K562 (cell line): ENCODE measurements around the gene NAA38. TPM values are rescaled to one million over a fixed set of nuclear protein-coding genes. Genes with fewer than 3 reads are reported as not detected.

Experiments
- ATAC-seq: fragments of 200-7000 bp; cut with Tn5 transposase; 3 replicates; pipeline ENCODE4 v1.9.1; 2020; ENCODE audit warnings: moderate library complexity
- BruUV-seq: library from RNA; stranded (reverse); fragments of 400-500 nt; replicated peaks from 2 replicates; lab custom pipeline; 2021; lab: Mats Ljungman, UMichigan
- CTCF ChIA-PET: fragments of 300-600 bp; formaldehyde crosslinking; extraction: SDS; loops from one replicate; lab custom pipeline; 2021; ENCODE audit warnings: low intra/inter-chr PET ratio; lab: Yijun Ruan, JAX
- POLR2A ChIA-PET: fragments of 300-600, 350-650 bp; sonication (Branson Sonifier 250); formaldehyde crosslinking; extraction: SDS; loops from one replicate; lab custom pipeline; 2021; ENCODE audit warnings: antibody characterized with exemption, inconsistent platforms; lab: Yijun Ruan, JAX
- DNase-seq, 4 experiments: peaks; one replicate each; pipeline versions ENCODE4 v3.0.0 to v3.0.0-alpha.2; 2011 to 2018; ENCODE audit warnings: low spot score in 3 of 4, mixed read lengths in 3 of 4; ENCODE audit errors: extremely low read depth in 1 of 4
- FAIRE-seq: peaks from 2 replicates; lab custom pipeline; 2011; peaks lifted over from hg19 to GRCh38; lab: Jason Lieb, UNC
- H2AFZ ChIP-seq: 2 replicates; pipeline ENCODE4 v1.6.0; 2011; ENCODE audit warnings: low read depth, low read length, control low read depth, inconsistent platforms
- H3K27ac ChIP-seq: fragments of 200-600 bp; 3 replicates; pipeline ENCODE4 v1.8.0; 2011; ENCODE audit warnings: low read depth, mild to moderate bottlenecking, control low read depth, inconsistent platforms, low read length, moderate library complexity, mixed read lengths; ENCODE audit errors: extremely low read depth
- H3K27me3 ChIP-seq, 2 experiments: fragments of 300-600 bp in 1 of 2; 2 replicates in 1 of 2; 3 replicates in 1 of 2; pipeline versions ENCODE4 v1.6.0 to v1.8.0; 2011; ENCODE audit warnings: inconsistent platforms in 2 of 2, low read length in 2 of 2, mild to moderate bottlenecking in 1 of 2, mixed read lengths in 1 of 2, moderate library complexity in 1 of 2; ENCODE audit not compliant: control insufficient read depth in 2 of 2, insufficient read depth in 2 of 2
- H3K36me3 ChIP-seq: fragments of 300-600 bp; 3 replicates; pipeline ENCODE4 v1.8.0; 2011; ENCODE audit warnings: mild to moderate bottlenecking, low read length, inconsistent platforms; ENCODE audit not compliant: control insufficient read depth, insufficient read depth
- H3K4me1 ChIP-seq, 2 experiments: fragments of 200-600 bp in 1 of 2; replicated peaks in 1 of 2; 2 replicates in 1 of 2; 3 replicates in 1 of 2; pipeline versions ENCODE4 v1.5.1 to v1.8.0; 2011; ENCODE audit warnings: inconsistent platforms in 2 of 2, low read length in 2 of 2, mild to moderate bottlenecking in 1 of 2, mixed read lengths in 1 of 2, moderate library complexity in 1 of 2; ENCODE audit not compliant: control insufficient read depth in 2 of 2, insufficient read depth in 2 of 2
- H3K4me2 ChIP-seq: 2 replicates; pipeline ENCODE4 v1.6.1; 2011; ENCODE audit warnings: low read length, control low read depth, inconsistent platforms, mixed read lengths; ENCODE audit not compliant: insufficient read depth
- H3K4me3 ChIP-seq: fragments of 200-600 bp; sonication (generic), shearing (Covaris generic); 2 replicates; pipeline ENCODE4 v1.5.1; 2016; ENCODE audit warnings: control low read depth, inconsistent platforms
- H3K79me2 ChIP-seq: fragments of 200-600 bp; 3 replicates; pipeline ENCODE4 v1.8.0; 2011; ENCODE audit warnings: low read length, inconsistent platforms; ENCODE audit not compliant: control insufficient read depth, insufficient read depth
- H3K9ac ChIP-seq, 2 experiments: 2 replicates each; pipeline versions ENCODE4 v1.6.0 to v1.6.1; 2011; ENCODE audit warnings: low read depth in 2 of 2, low read length in 2 of 2, control low read depth in 1 of 2, inconsistent platforms in 1 of 2, mild to moderate bottlenecking in 1 of 2, mixed read lengths in 1 of 2; ENCODE audit not compliant: insufficient read depth in 1 of 2
- H3K9me1 ChIP-seq: one replicate; pipeline ENCODE4 v1.6.0; 2011; ENCODE audit warnings: inconsistent platforms, mild to moderate bottlenecking, low read length, moderate library complexity; ENCODE audit not compliant: control insufficient read depth, insufficient read depth
- H3K9me3 ChIP-seq: replicated peaks from 2 replicates; pipeline ENCODE4 v1.5.1; 2011; ENCODE audit warnings: low read depth, low read length, inconsistent platforms; ENCODE audit not compliant: control insufficient read depth, insufficient read depth
- H4K20me1 ChIP-seq: replicated peaks from 2 replicates; pipeline ENCODE4 v1.6.1; 2011; ENCODE audit warnings: low read length, inconsistent platforms, mixed read lengths; ENCODE audit not compliant: control insufficient read depth, insufficient read depth
- RAD51 ChIP-seq: fragments of 450-650 bp; IDR thresholded peaks from 2 replicates; pipeline ENCODE4 v1.7.1; 2016; ENCODE audit warnings: low read depth, mild to moderate bottlenecking, borderline replicate concordance
- SMARCA4 ChIP-seq: fragments of 450-650 bp; IDR thresholded peaks from 2 replicates; pipeline ENCODE4 v1.6.1; 2016
- U2AF2 ChIP-seq: fragments of 200-400 bp; formaldehyde crosslinking; optimal IDR thresholded peaks from 2 replicates; pipeline ENCODE3; 2017; ENCODE audit warnings: low read depth, mild to moderate bottlenecking, low read length
- WGBS: fragments of 100-300 bp; shearing (Covaris generic); methylation state at CpG from one replicate; pipeline ENCODE4 v1.1.6; 2016; ENCODE audit warnings: low coverage, mixed read lengths; ENCODE audit not compliant: insufficient coverage; ENCODE audit errors: missing lambda C conversion rate; 5-methylcytosine and 5-hydroxymethylcytosine counted together
- in situ Hi-C: fragments of 300-500 bp; cut with MboI; formaldehyde crosslinking; loops from 4 replicates; pipeline ENCODE4 v1.15.0; 2018; ENCODE audit warnings: inconsistent platforms, mixed read lengths
- intact Hi-C: fragments of 100-400 bp; cut with micrococcal nuclease; formaldehyde crosslinking; loops from 2 replicates; pipeline ENCODE4 v1.14.2; 2022
- polyA plus RNA-seq, 8 experiments: library from polyadenylated mRNA; depleted of rRNA in 4 of 8; stranded (reverse) in 5 of 8; unstranded in 3 of 8; fragments of >200 nt; fragmentation: Nextera tagmentation in 2 of 8; fragmentation: Illumina TruSeq in 1 of 8; extraction: Ambion mirVana in 2 of 8; extraction: Trizol in 1 of 8; gene quantifications; 2 replicates each; pipeline versions ENCODE4 v1.2.1 to v1.2.3, GENCODE V29; 2011 to 2014; ENCODE audit warnings: inconsistent platforms in 1 of 8, missing spikeins in 1 of 8
- total RNA-seq, 7 experiments: library from RNA; depleted of rRNA in 6 of 7; stranded (reverse); fragments of >200 nt in 6 of 7; fragmentation: Illumina TruSeq in 2 of 7; extraction: Trizol in 2 of 7; gene quantifications; 2 replicates each; pipeline versions ENCODE4 v1.2.1 to v1.2.3, GENCODE V29; 2011 to 2021; ENCODE audit warnings: low replicate concordance in 1 of 7
- TF ChIP-seq, protein P1 (sequence below): fragments of 450-650 bp; IDR thresholded peaks from 2 replicates; pipeline ENCODE4 v1.6.1; 2016; ENCODE audit warnings: low read depth, mild to moderate bottlenecking, moderate library complexity

NAA38 gene
- total and polyA plus RNA-seq, 9 of the 15 experiments (the other 6 are each of a cell fraction or from before 2014, with no cell fraction given) = 16.4 to 99.8 (median 57.3) TPM

DNA sequence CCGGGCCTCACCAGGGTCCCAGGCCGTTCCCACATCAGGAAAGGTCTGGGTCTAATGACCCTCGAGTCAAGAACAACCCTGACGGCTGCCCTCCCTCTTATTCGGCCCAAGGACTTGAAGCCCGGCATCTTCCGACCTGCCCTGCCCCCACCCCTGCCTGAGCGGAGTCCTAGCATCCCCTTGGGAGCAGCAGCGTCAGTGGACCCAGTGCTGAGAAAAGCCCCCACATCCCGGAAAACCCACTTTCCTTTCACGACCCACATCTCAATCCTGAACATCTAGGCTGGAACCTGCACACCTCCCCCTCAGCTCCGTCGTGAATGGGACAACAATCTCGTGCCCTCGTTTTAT lies 1.7 kb downstream of the NAA38 start:
- BruUV-seq = no TSS peak
- H3K9ac ChIP-seq = peak overlapping the region in 1 of 2 experiments; percentile 93; a peak in 2 of 4 replicates
- H3K27ac ChIP-seq = no peak overlapping the region
- DNase-seq = no peak
- ATAC-seq = no peak
- peak overlapping the region; percentile 83 for H3K4me2 ChIP-seq
- intact Hi-C loops (loop anchor here (2.0 to 10.0 kb wide), 4 partner anchors 21 to 111 kb away; partner anchors contain the start of gene KDM6B), in situ Hi-C loops (no loop called here)
- WGBS = 49% methylated on average over 9 of the region's 15 CpGs
- TF ChIP-seq U2AF2 (no peak), RAD51 (no peak), SMARCA4 (no peak)
- TF ChIP-seq, protein P1, sequence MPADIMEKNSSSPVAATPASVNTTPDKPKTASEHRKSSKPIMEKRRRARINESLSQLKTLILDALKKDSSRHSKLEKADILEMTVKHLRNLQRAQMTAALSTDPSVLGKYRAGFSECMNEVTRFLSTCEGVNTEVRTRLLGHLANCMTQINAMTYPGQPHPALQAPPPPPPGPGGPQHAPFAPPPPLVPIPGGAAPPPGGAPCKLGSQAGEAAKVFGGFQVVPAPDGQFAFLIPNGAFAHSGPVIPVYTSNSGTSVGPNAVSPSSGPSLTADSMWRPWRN = no peak
- H3K9me1 ChIP-seq = no peaks in the 10 kb centered on the region
- no peak for FAIRE-seq
- peaks cover 37% of the 10 kb centered on the region; the same call in 2 of the 3 replicates for H3K36me3 ChIP-seq
- peaks cover 11 to 55% of the 10 kb centered on the region in 2 experiments; a peak in 4 of 5 replicates for H3K4me1 ChIP-seq
- CTCF ChIA-PET = no interaction called here
- no peaks in the 10 kb centered on the region for H4K20me1 ChIP-seq
- H3K9me3 ChIP-seq = no peaks in the 10 kb centered on the region
- POLR2A ChIA-PET = interaction anchor here (2.2 to 2.3 kb wide), 2 partner anchors 9 to 11 kb away, joined by 7 to 14 read pairs; no protein-coding TSS in a partner anchor
- no peaks in the 10 kb centered on the region for H3K27me3 ChIP-seq
- H3K79me2 ChIP-seq = peaks cover 12% of the 10 kb centered on the region
- peak overlapping the region; percentile 65; the same call in 1 of the 2 replicates for H3K4me3 ChIP-seq
- no peak overlapping the region for H2AFZ ChIP-seq
